ENCODE measurements around the gene SEMA4D. TPM values are rescaled to one million over a fixed set of nuclear protein-coding genes. Genes with fewer than 3 reads are reported as not detected.

SEMA4D gene
- 6.0 and 11.8 TPM in 2 replicates for total RNA-seq

GRCh38 chr9:89497978-89498851 lies at the start of gene SEMA4D:
Gene SEMA4D, minus strand, starts transcription at chr9:89498113. Its CDS starts 92,657 bp downstream, at chr9:89405456.

GRCh38 chr9:89318123-89319014 lies 179.5 kb downstream of the SEMA4D start, which contains the start of gene SECISBP2:
Gene SECISBP2, plus strand, starts transcription at chr9:89318500. Its CDS starts 77 bp downstream, at chr9:89318577.

Small RNA genes within 50 kb of the gene (small RNA-seq; reads per million reads assigned to genes)
- not detected for gene MIR3153

Other genes starting within 250 kb of the SEMA4D start
- 179 and 250 TPM in 2 replicates for gene CKS2, start 186.9 kb downstream of the SEMA4D start, total RNA-seq
- 38.3 and 41.5 TPM in 2 replicates for gene SECISBP2, start 179.6 kb downstream of the SEMA4D start, total RNA-seq
- gene GADD45G, start 106.9 kb upstream of the SEMA4D start, total RNA-seq, result 0.29 and 0.53 TPM in 2 replicates

Data from thoracic aorta endothelial cell (primary cell).